IgD-negative memory B cell (primary cell): ENCODE measurements around the gene CTRB1. TPM values are rescaled to one million over a fixed set of nuclear protein-coding genes. Genes with fewer than 3 reads are reported as not detected.

Experiments used
- H3K27ac Mint-ChIP-seq, 3 donors: one replicate each; pipeline ENCODE4 v1.8.0; 2020 to 2022; ENCODE audit warnings: mild to moderate bottlenecking in 3 of 3, mixed read lengths in 3 of 3, moderate library complexity in 1 of 3
- H3K27me3 Mint-ChIP-seq: one replicate; pipeline ENCODE4 v1.8.0; 2021; ENCODE audit warnings: mixed read lengths
- H3K36me3 Mint-ChIP-seq: one replicate; pipeline ENCODE4 v1.8.0; 2020; ENCODE audit warnings: mild to moderate bottlenecking, mixed read lengths
- H3K4me1 Mint-ChIP-seq, 3 donors: one replicate each; pipeline ENCODE4 v1.8.0; 2020 to 2022; ENCODE audit warnings: mixed read lengths in 3 of 3, mild to moderate bottlenecking in 1 of 3
- H3K4me3 Mint-ChIP-seq, 4 donors: one replicate each; pipeline ENCODE4 v1.8.0; 2020 to 2022; ENCODE audit warnings: mild to moderate bottlenecking in 4 of 4, mixed read lengths in 4 of 4, moderate library complexity in 3 of 4
- H3K9me3 Mint-ChIP-seq, 3 donors: one replicate each; pipeline ENCODE4 v1.8.0; 2020 to 2021; ENCODE audit warnings: mixed read lengths in 3 of 3, mild to moderate bottlenecking in 1 of 3
- polyA plus RNA-seq: library from polyadenylated mRNA; unstranded; fragments of 300-500 nt; fragmentation: Illumina TruSeq; gene quantifications from one replicate; pipeline ENCODE4 v1.2.3, GENCODE V29; 2021

The CTRB1 gene
- not detected for polyA plus RNA-seq

DNA sequence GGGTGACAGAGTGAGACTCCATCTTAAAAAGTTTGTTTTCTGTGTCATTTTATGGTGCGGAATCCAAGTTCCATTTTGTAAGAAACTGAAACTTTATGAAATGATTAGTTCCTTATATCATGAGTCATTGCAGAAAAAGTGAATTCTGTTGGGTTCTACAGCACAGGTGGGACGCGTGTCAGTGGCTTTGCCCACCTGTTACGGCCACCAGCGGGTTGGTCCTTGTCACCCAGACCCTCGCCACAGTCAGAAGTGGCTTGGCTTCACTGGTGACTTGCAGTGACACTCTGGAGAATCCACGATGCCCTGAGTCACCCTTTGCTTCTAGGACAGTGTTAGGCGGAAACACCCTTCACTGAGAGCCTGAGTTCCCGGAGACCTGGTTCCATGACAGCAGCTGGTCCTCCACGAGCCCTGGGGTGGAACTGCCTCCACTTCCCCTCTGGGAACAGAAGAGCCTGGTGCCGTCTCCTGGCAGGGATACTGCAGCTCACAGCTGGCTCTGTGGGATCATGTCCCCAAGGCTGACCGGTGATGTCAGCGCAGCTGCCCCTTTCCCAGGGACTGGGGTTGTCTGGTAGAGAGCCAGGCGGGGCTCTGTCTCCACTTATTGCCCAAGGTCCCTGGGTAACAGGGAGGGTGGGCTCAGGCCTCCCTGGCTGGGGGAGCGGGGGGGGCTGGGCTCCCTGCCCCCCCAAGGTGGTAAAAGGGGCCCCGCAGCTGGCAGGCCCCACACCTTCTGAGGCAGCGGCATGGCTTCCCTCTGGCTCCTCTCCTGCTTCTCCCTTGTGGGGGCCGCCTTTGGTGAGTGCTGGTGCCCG is at the start of gene CTRB1:
Gene CTRB1 (plus strand): TSS at position 733 of the 821 bp plus-strand sequence. CDS start 20 bp downstream, at position 753.
- Mint-ChIP-seq H3K36me3 (no peaks in the 10 kb centered on the region), H3K4me3 (peak within 1 kb of the TSS; percentile 46 to 83 (median 79)), H3K4me1 (peaks cover 8 to 12% (median 11%) of the 10 kb centered on the region in 3 donors), H3K27me3 (peaks cover 2% of the 10 kb centered on the region), H3K9me3 (no peaks in the 10 kb centered on the region), H3K27ac (peak within 1 kb of the TSS in 2 of 3 donors; percentile 64 to 76)

DNA sequence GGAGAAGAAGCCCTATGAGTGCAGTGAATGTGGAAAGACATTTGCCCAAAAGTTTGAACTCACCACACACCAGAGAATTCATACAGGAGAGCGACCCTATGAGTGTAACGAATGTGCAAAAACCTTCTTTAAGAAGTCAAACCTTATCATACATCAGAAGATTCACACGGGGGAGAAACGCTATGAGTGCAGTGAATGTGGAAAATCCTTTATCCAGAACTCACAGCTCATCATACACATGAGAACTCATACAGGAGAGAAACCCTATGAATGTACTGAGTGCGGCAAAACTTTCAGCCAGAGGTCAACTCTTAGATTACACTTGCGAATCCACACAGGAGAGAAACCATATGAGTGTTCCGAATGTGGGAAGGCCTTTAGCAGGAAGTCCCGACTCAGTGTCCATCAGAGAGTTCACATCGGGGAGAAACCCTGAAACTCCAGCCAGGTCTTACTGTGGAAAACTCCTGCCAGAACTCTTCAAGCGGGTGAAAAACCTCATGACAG is 48.8 kb upstream of the CTRB1 start:
- peaks cover 46% of the 10 kb centered on the region for H3K36me3 Mint-ChIP-seq
- H3K27ac Mint-ChIP-seq: no peak overlapping the region
- H3K4me1 Mint-ChIP-seq: no peaks in the 10 kb centered on the region
- H3K27me3 Mint-ChIP-seq: no peaks in the 10 kb centered on the region
- no peak overlapping the region for H3K4me3 Mint-ChIP-seq
- peaks cover 23 to 40% (median 38%) of the 10 kb centered on the region in 3 donors for H3K9me3 Mint-ChIP-seq

DNA sequence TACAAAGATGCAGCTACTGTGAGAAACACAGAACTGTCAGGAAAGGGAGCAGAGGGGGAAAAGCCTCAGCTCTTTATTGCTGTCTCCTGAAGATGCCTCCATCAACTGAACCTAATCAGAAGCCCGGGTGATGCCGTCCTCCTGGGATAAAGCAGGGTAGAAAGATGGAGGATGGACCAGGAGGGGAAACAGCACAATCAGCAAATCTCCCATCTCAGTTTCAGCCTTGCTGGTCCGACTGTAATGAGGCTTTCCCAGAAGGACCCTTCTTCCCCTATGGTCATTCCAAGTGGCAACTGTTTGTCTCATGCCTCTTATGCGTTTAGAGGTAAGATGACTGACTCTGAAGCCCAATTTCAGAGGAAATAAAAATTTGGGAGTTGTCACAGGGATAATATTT is 46.2 kb upstream of the CTRB1 start:
- Mint-ChIP-seq H3K4me1 (no peaks in the 10 kb centered on the region), H3K36me3 (peaks cover 35% of the 10 kb centered on the region), H3K27ac (no peak overlapping the region), H3K9me3 (peaks cover 25 to 51% (median 49%) of the 10 kb centered on the region in 3 donors), H3K27me3 (no peaks in the 10 kb centered on the region), H3K4me3 (no peak overlapping the region)

DNA sequence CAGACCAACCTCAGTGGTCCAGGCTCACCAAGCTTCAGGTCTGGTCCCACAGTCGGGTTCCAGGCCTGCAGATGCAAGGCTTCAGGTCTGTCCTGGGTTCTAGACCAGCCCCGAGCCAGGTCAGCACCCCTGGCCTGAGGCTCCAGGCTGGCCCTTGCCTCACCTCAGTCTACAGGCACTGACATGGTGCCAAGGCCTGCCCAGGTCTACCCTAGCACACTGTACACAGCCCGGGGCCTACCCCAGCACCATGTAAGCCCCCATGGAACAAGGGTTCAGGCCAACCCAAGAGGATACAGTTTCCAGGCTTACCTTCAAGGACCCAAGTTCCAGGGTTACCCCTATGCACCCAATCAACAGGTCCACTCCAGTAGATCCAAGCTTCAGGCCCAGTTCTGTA is 43.7 kb upstream of the CTRB1 start:
- Mint-ChIP-seq H3K9me3 (peaks cover 19 to 39% (median 37%) of the 10 kb centered on the region in 3 donors), H3K4me3 (no peak overlapping the region), H3K27ac (no peak overlapping the region)

DNA sequence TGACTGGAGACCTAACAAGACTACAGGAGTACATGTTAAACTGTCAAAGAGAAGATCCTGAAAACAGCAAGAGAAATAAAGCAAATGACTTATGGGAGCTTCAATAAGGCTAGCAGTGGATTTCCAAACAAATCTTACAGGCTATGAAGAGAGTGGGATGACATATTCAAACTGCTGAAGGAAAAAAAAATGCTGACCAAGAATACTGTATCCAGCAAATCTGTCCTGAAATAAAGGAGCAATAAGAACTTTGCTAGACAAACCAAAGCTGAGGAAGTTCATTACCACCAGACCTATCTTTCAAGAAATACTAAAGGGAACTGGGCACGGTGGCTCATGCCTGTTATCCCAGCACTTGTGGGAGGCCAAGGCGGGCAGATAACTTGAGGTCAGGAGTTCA is 41.9 kb upstream of the CTRB1 start:
- H3K36me3 Mint-ChIP-seq: peaks cover 10% of the 10 kb centered on the region
- no peak overlapping the region for H3K4me3 Mint-ChIP-seq
- peaks cover 19 to 36% (median 32%) of the 10 kb centered on the region in 3 donors for H3K9me3 Mint-ChIP-seq
- peaks cover 0 to 4% (median 4%) of the 10 kb centered on the region in 3 donors for H3K4me1 Mint-ChIP-seq
- no peak overlapping the region for H3K27ac Mint-ChIP-seq
- no peaks in the 10 kb centered on the region for H3K27me3 Mint-ChIP-seq

More for the DNA sequence above, 43.7 kb upstream of the CTRB1 start:
- H3K36me3 Mint-ChIP-seq: peaks cover 13% of the 10 kb centered on the region
- no peaks in the 10 kb centered on the region for H3K27me3 Mint-ChIP-seq
- peaks cover 0 to 4% (median 4%) of the 10 kb centered on the region in 3 donors for H3K4me1 Mint-ChIP-seq

DNA sequence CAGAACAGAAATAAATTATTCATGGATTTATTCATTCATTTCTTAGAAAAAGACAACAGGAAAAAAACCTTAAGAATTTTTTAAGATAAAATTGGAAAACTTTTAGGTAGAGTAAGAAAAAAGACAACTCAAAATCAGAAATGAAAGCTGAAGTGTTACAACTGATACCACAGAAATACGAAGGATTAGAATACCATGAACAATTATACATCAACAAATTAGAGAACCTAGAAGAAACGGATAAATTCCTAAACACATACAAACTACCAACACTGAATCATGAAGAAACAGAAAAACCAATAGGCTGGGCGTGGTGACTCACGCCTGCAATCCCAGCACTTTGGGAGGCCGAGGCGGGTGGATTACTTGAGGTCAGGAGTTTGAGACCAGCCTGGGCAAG is 39.6 kb upstream of the CTRB1 start:
- no peak overlapping the region for H3K27ac Mint-ChIP-seq
- peaks cover 0 to 4% (median 4%) of the 10 kb centered on the region in 3 donors for H3K4me1 Mint-ChIP-seq
- H3K9me3 Mint-ChIP-seq: peaks cover 8 to 18% (median 14%) of the 10 kb centered on the region in 3 donors
- peaks cover 1% of the 10 kb centered on the region for H3K36me3 Mint-ChIP-seq
- peak overlapping the region in 3 of 4 donors; percentile 19 to 79 (median 68) for H3K4me3 Mint-ChIP-seq
- H3K27me3 Mint-ChIP-seq: no peaks in the 10 kb centered on the region

DNA sequence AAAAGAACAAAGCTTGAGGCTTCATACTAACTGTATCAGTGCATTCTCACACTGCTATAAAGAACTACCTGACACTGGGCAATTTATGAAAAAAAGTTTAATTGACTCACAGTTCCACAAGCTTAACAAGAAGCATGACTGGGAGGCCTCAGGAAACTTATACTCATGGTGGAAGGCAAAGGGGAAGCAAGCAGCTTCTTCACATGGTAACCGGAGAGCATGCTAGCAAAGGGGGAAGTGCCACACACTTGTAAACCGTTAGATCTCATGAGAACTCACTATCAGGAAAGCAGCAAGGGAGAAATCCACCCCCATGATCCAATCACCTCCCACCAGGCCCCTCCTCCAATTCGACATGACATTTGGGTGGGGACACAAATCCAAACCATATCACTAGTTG is 37.2 kb upstream of the CTRB1 start:
- Mint-ChIP-seq H3K4me1 (peaks cover 0 to 4% (median 4%) of the 10 kb centered on the region in 3 donors), H3K36me3 (no peaks in the 10 kb centered on the region), H3K4me3 (no peak overlapping the region), H3K27ac (no peak overlapping the region), H3K27me3 (no peaks in the 10 kb centered on the region), H3K9me3 (peaks cover 6 to 12% (median 6%) of the 10 kb centered on the region in 3 donors)

DNA sequence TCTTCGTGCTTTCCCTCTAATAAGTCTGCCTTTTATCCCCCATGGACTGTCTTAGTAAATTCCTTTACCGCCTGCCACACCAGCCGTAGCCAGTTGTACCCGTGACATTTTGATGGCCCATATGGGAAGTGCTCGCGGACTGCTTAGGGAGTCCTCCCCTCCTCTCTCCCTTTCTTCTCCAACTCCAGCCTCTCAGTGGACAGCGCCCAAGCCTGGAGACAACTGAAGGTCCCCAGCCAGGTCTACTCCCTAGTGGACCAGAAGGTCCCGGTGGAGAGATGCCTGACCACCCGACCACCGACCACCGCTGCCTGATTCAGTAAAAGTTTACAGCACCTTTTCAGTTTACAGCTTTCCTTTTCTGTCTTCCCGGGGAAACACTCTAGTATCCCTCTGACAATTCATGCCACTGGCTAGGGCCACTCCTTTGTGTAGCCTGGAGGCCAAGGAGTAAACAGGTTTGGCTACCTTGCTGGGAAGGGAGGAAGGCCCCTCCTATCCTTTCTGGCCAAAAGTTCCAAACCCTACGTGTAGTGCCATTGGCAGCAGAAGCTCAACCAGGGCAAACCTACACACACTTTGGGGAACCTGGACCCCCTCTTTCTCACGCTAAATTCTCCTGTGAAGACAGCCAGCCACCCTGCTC is 29.8 kb upstream of the CTRB1 start:
- Mint-ChIP-seq H3K4me1 (no peaks in the 10 kb centered on the region), H3K27me3 (peaks cover 23% of the 10 kb centered on the region), H3K36me3 (no peaks in the 10 kb centered on the region), H3K27ac (no peak overlapping the region), H3K9me3 (peaks cover 0 to 5% (median 0%) of the 10 kb centered on the region in 3 donors), H3K4me3 (no peak overlapping the region)

DNA sequence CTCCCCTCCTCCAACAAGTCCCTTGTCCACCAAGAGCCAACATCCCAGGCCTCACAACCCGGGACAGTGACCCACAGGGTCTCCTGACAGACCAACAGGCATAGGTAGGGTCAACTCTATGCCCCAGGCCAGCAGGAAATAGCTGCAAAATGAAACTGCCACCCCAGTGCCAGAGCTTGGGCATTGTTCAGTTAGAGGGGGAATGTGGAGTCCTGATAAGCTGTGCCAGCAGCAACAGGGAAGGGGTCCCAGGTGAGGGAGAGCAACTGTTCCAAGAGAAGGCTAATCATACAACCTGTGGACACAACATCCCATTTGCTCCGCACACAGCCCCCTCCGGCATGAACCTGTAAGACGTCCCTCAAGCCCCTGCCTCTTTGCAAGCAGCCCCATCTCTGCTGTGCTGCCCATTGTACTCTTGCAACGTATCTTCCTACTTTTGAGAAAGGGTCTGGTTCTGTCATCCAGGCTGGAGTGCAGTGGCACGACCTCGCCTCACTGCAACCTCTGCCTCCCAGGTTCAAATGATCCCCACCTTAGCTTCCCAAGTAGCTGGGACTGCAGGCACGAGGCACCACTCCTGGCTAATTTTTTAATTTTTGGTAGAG is 29.0 kb upstream of the CTRB1 start:
- Mint-ChIP-seq H3K4me1 (no peaks in the 10 kb centered on the region), H3K27ac (no peak overlapping the region)

DNA sequence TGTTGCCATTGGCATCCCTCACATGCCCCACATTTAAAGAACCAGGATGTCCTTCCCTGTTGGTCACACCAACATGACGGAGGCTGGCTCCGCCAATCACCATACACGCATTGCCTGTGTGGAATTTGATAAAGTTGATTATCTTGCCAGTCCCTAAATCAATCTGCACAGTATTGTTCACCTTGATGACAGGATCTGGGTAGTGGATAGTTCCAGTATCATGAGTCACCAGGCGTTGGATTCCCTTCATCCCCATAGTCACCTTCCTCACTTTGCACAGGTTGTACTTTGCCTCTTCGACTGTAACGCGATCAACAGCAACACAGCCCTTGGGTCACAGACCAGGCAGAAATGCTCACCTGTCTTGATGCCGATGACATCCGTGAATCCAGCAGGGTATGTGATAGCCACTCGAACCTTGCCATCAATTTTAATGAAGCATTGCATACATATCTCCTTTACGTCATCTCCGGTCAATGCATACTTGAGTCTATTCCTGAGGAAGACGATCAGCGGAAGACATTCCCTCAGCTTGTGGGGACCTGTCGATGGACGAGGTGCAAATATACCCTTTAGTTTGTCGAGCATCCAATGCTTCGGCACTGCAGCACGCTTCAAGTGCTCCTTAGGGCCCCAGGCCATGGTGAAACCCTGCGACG is 26.1 kb upstream of the CTRB1 start:
- Mint-ChIP-seq H3K36me3 (no peaks in the 10 kb centered on the region), H3K4me1 (no peaks in the 10 kb centered on the region), H3K9me3 (no peaks in the 10 kb centered on the region), H3K4me3 (no peak overlapping the region), H3K27ac (no peak overlapping the region), H3K27me3 (peaks cover 33% of the 10 kb centered on the region)

More for the DNA sequence above, 29.0 kb upstream of the CTRB1 start:
- Mint-ChIP-seq H3K4me3 (peak overlapping the region in 1 of 4 donors; percentile 53), H3K9me3 (peaks cover 0 to 4% (median 0%) of the 10 kb centered on the region in 3 donors), H3K36me3 (no peaks in the 10 kb centered on the region), H3K27me3 (peaks cover 23% of the 10 kb centered on the region)

DNA sequence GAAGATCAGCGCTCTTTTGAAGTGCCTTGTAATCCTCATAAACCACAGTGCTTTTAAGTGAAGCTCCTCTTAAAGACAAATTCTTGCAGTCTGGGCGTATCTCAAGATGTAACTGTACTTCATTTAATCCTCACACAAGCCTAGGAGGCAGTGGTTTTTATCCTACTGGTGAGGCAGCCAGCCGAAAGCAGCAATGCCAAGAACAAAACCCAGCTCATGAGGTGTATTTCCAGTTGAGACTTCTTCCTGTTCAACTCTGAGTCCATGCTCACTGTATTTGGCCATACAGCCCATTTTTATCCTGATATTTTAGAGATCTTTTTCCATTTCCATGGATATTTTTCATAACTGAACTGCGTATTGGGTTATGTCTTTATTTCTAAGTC is 25.5 kb upstream of the CTRB1 start:
- Mint-ChIP-seq H3K27me3 (peaks cover 38% of the 10 kb centered on the region), H3K4me3 (no peak overlapping the region), H3K4me1 (no peaks in the 10 kb centered on the region), H3K36me3 (no peaks in the 10 kb centered on the region), H3K9me3 (no peaks in the 10 kb centered on the region), H3K27ac (no peak overlapping the region)

DNA sequence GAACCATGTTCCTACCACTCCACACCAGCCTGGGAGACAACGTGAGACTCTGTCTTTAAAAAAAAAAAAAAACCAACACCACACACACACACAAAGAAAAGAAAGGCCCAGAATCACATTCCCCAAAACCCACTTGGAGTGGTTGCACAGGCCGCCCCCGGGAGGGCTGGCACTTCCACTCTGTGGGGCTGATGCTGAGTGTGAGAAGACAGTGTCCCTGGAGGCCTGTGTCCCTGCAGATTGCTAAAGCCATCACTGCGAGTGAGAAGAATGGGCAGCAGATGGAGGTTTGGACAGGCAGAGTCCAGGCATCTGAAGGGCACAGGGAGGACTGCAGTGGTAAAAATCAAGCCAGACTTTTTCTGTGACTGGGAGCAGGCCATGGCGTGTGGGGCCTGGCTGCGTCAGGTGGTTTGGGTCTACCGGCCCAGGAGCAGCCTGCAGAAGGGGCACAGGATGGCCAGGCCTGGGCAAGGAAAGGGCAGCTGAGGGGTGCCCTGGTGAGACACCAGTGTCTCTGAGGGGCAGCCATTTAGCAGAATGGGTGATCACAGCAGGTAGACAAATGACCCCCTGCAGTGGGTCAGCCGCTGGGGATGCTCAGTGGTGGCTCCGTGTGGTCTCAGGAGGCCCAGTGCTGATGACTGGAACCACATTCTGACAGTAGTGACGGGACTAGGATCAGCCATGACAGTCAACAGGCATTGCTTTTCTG is 24.9 kb upstream of the CTRB1 start:
- Mint-ChIP-seq H3K9me3 (no peaks in the 10 kb centered on the region), H3K4me1 (no peaks in the 10 kb centered on the region), H3K27ac (no peak overlapping the region), H3K27me3 (peaks cover 38% of the 10 kb centered on the region), H3K4me3 (no peak overlapping the region), H3K36me3 (no peaks in the 10 kb centered on the region)

DNA sequence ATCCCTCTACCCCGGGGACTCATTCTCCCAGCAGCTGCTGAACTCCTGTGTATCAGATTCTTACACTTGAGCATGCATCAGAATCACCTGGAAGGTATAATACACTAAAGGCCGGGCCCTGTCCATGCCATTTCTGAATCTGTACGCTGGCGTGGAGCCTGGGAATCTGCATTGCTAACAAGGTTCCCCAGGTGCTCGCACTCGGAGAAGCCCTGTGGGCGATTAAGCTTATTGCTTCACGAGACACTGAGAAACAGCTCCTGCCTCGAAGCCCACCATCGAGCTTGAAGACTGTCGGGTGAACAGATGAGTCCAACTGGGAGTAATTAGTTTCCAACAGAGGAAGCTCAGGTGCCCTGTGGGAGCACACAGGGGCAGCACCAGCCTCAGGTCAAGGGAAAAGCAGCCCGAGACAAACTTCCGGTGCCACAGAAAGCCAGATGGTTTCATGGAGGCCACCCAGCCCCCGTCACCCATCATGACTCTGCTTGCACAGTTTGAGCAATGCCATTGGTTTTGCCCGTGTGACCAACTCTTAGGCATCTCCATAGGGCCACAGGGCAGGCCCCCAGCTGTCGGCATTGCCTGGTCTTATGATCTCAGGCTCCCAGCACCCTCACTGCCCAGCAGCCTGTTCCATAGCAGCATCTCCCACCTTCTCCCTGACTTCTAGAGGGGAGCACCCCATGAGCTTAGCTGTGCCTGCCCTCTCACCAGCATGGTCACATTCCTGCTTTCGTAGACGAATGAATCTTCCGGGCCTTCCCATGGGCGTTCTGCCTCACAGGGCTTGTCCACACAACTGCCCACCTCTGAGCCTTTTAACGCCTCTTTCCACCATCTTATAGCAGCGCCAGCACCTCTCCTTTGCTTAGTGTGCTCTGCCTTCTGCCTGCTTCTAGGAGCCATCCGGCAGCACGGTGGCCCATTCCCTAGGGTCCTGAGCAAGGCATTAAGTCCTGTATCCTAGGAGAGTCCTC is 22.7 kb upstream of the CTRB1 start:
- Mint-ChIP-seq H3K36me3 (no peaks in the 10 kb centered on the region), H3K4me3 (no peak overlapping the region), H3K4me1 (peaks cover 3 to 7% (median 6%) of the 10 kb centered on the region in 3 donors), H3K27me3 (peaks cover 35% of the 10 kb centered on the region), H3K9me3 (no peaks in the 10 kb centered on the region), H3K27ac (no peak overlapping the region)
